Raji (cell line): ENCODE results near the gene SPRED1.

Experiments
- POLR2A ChIP-seq: IDR thresholded peaks from 2 replicates; pipeline ENCODE4 v1.6.1; 2011; ENCODE audit warnings: low read depth, low read length, control low read depth; ENCODE audit not compliant: insufficient read depth

Gene SPRED1

GRCh38 chr15:38354315-38354929 lies 101.8 kb downstream of the SPRED1 start:
- TF ChIP-seq POLR2A = no peak

DNA sequence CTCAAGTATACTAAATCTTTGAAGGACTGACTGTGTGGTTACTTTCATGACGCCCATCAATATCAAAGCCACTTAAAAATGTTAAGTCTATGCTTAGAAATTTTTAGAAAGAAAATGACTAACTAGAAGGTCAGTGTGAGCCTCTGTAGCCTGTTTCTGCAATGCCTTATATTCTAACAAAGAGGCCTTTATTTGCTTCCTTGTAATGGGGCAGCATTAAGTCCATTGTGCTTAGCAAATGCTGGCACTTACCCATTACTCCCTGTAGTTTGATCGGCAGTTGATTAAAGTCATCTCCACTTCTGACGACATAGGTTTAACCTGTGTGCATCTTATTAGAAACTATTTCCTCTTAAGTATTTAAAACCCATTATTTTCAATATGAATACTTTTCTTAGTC lies 109.7 kb downstream of the SPRED1 start:
- TF ChIP-seq POLR2A = no peak

GRCh38 chr15:38367476-38367875 lies 114.8 kb downstream of the SPRED1 start:
- no peak for TF ChIP-seq POLR2A

DNA sequence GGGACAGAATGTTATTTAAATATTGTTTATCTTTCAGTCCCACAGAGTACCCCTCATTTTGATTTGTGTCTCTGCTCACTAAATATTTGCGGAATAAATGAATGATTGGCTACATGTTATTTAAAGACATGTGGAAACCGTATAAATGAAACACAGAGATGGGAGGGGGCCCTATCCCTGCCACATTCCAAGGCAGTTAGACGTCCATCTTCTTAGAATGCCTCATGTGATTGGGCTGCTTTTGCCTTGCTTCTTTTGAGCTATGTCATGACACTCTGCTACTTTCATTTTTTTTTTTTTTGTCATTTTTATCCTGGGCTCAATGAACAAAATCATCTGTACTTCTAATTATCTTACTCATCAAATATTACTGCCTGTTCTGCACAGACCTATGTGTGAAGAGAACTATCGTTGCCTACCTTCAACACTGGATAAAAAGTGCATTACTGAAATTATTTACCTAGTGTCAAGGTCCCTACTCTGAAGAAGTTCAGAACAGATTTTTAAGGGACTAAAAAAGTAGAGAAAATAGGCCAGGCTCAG lies 117.4 kb downstream of the SPRED1 start:
- TF ChIP-seq POLR2A = no peak

DNA sequence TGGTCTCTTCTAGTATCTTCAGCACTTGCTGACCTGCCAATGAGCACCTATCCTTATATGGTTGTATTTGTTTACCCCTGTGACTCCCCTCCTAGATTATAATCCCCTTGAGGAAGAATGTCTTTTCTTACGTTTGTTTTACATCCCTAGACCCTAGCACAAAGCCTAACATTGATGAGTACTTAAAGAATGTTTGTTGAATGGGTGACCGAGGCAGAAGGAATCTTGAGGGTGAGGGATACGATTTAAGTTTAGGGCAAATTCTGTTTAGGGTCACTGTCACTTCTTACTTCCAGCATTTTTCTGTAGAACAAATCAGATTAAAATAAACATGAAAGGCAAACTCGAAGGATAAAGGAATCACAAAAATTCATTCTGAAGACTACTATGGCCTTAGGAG lies 120.4 kb downstream of the SPRED1 start:
- no peak for TF ChIP-seq POLR2A

DNA sequence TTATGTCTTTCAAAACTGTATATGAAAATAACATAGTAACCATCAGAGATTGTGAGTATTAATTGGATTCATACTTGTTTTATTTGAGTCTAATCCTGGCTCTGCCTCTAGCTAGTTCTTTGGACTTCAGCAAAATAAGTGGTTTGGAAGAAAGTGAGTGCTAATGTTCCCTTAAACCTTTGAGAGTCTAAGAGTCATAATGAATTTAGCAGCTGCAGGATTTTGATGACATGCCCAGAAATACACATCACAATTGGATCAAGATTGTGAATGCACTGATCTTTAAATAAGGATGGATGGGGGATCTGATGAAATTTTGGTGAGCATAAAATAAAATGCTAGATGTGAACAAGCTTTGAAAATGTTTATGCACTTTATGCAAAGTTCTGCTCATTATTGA lies 121.4 kb downstream of the SPRED1 start:
- TF ChIP-seq POLR2A = no peak

- no peak for TF ChIP-seq POLR2A
Observed at GRCh38 chr15:38374556-38374955, 121.9 kb downstream of the SPRED1 start.

GRCh38 chr15:38376081-38376480 lies 123.4 kb downstream of the SPRED1 start:
- TF ChIP-seq POLR2A = no peak

- no peak for TF ChIP-seq POLR2A
Observed at GRCh38 chr15:38377636-38378035, 125.0 kb downstream of the SPRED1 start.

GRCh38 chr15:38378161-38378560 lies 125.5 kb downstream of the SPRED1 start:
- TF ChIP-seq POLR2A = no peak

DNA sequence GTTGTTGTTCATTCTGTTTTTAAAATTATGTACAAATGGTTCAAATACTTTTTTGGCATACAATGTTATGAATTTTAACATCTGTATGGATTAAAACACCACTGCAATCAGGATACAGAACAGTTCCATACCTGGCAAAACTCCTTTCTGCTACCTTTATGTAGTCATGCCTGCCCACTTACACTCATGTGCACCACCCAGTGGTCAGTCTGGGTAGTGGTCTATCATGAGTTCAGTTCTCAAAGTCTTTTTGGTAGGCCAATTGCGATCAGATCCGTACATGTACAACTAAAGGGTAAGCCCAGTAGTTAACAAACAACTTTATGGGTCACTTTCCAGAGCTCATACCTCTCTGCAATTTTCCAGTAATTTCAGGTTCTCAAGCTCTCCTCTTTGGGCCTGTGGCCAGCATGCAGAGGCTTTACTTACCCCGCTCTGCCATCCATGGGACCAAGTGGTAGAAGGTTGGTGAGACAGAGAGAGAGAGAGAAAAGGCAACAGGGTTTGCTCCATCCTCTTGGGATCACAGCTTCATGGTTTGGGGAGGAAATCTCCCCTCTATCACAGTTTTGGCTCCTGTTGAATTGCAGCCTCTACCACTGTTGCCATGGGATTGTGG lies 137.4 kb downstream of the SPRED1 start:
- TF ChIP-seq POLR2A = no peak

- no peak for TF ChIP-seq POLR2A
Observed at GRCh38 chr15:38391191-38391590, 138.6 kb downstream of the SPRED1 start.

DNA sequence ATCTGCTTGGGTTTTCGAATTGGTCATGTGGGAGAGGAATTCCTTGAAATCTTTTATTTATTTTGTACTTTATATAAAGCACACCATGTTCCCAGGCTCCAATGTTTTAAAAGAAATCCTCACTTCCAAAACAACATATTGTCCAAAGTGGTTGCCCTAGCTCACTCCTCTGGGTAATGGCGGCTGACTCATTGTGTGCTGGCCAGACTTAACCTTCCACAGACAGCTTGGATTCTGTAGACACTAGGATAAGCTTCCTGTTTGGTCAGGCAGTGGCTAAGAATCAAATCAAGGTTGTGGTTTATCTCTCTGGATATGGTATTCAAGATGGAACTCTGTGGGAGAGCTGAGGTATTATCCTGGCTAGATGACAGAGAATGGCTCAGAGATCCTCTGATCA lies 145.5 kb downstream of the SPRED1 start:
- TF ChIP-seq POLR2A = no peak

DNA sequence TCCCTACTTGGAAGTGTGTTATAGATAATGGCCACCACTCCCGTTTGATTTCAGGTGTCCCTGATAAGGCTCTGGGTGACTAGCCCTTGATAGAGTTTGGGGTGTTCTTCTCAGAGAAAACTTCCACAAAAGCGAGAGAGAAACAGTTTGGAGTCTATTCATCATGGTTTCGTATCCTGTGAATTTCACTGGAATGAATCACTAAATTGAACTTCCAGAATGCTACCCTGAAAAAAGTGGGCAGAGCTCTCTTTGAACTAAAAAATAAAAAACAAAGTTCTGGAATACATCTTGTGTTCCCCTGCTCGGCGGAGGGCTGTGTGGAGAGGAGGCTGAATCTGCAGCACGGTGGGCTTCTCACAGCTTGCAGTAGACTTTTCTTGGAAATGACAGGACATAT lies 148.5 kb downstream of the SPRED1 start:
- no peak for TF ChIP-seq POLR2A

GRCh38 chr15:38401701-38402100 lies 149.1 kb downstream of the SPRED1 start:
- TF ChIP-seq POLR2A = no peak

- TF ChIP-seq POLR2A = no peak
Observed at GRCh38 chr15:38406436-38406835, 153.8 kb downstream of the SPRED1 start.
